ENCODE data around the gene MYO10. TPM values are rescaled to one million over a fixed set of nuclear protein-coding genes. Genes with fewer than 3 reads are reported as not detected.

The MYO10 gene
- total and polyA plus RNA-seq, 2 donors (not counting 3 experiments of a cell fraction or from before 2014, with no cell fraction given) = 36.0 to 148 TPM

- Histone ChIP-seq H3K9me3 (replicated peaks; ENCODE audit: control insufficient read depth, insufficient read depth, low read length) (no peaks in the 10 kb centered on the region), H3K27ac (ENCODE audit: insufficient read depth, low read depth, low read length) (no peak overlapping the region), H3K4me2 (ENCODE audit: insufficient read depth, low read length) (no peak overlapping the region), H3K36me3 (ENCODE audit: control insufficient read depth in 2 of 2, extremely low read depth in 1 of 2, insufficient read depth in 2 of 2, low read length in 2 of 2) (peaks cover 0 to 2% of the 10 kb centered on the region in 2 experiments), H3K4me3 (replicated peaks in 1 of 3; ENCODE audit: insufficient read depth in 1 of 3, low read depth in 1 of 3, low read length in 3 of 3) (no peak overlapping the region), H4K20me1 (replicated peaks; ENCODE audit: control insufficient read depth, extremely low read depth, insufficient read depth, low read length) (peaks cover 16% of the 10 kb centered on the region), H2AFZ (ENCODE audit: low read depth, low read length) (no peak overlapping the region), H3K9me1 (replicated peaks; ENCODE audit: control insufficient read depth, extremely low read depth, insufficient read depth, low read length) (no peaks in the 10 kb centered on the region), H3K27me3 (ENCODE audit: control insufficient read depth in 2 of 2, insufficient read depth in 2 of 2, low read length in 2 of 2) (no peaks in the 10 kb centered on the region), H3K9ac (replicated peaks; ENCODE audit: extremely low read depth, insufficient read depth, low read length) (no peak overlapping the region), H3K4me1 (ENCODE audit: control insufficient read depth, extremely low read depth, insufficient read depth, low read length) (no peaks in the 10 kb centered on the region), H3K79me2 (ENCODE audit: control insufficient read depth, insufficient read depth, low read length) (peaks cover 94% of the 10 kb centered on the region)
- intact Hi-C loops (cut with micrococcal nuclease) (no loop called here), dilution Hi-C loops (cut with MboI; ENCODE audit: extremely low pct_ligation_motif_present, low sequenced_read_pairs) (no loop called here)
- BruUV-seq (replicated peaks) = no TSS peak
- CTCF ChIA-PET = interaction anchor here (0.6 to 1.7 kb wide), 2 partner anchors 83 to 364 kb away, joined by 3 to 6 read pairs; no protein-coding TSS in a partner anchor
- FAIRE-seq (no peak), DNase-seq (ENCODE audit: low read depth, low spot score) (no peak)
- TF ChIP-seq EZH2 (IDR thresholded peaks at IDR 0.05; ENCODE audit: borderline replicate concordance, low read depth, low read length, severe bottlenecking) (no peak), MAX (IDR thresholded peaks at IDR 0.05; ENCODE audit: insufficient read depth, insufficient read length) (no peak), CTCF (IDR thresholded peaks at IDR 0.05; ENCODE audit: extremely low read depth in 1 of 2, insufficient read depth in 1 of 2, low read depth in 1 of 2, low read length in 2 of 2) (no peak), FOS (IDR thresholded peaks at IDR 0.05; ENCODE audit: borderline replicate concordance, insufficient read depth, low read length) (no peak), MYC (IDR thresholded peaks at IDR 0.05; ENCODE audit: low read depth, low read length) (no peak), JUN (IDR thresholded peaks at IDR 0.05; ENCODE audit: borderline replicate concordance, insufficient read depth, insufficient read length, low read depth) (no peak), POLR2AphosphoS5 (IDR thresholded peaks at IDR 0.05; ENCODE audit: insufficient read depth, low read depth, low read length) (no peak), POLR2A (IDR thresholded peaks at IDR 0.05; ENCODE audit: low read depth, low read length) (no peak), GATA2 (IDR thresholded peaks at IDR 0.05; ENCODE audit: insufficient read depth, insufficient read length, low read depth, low read length) (no peak)
- POLR2A ChIA-PET = no interaction called here
Measured at GRCh38 chr5:16826379-16827125, 109.5 kb downstream of the MYO10 start.
